Dedifferentiated amniotic fluid mesenchymal stem cell (primary cell): ENCODE data around the gene ADORA2A.

Source experiments
- DNase-seq: peaks from one replicate; pipeline ENCODE4 v3.0.0-alpha.2; 2016; ENCODE audit errors: extremely low spot score

Gene ADORA2A

DNA sequence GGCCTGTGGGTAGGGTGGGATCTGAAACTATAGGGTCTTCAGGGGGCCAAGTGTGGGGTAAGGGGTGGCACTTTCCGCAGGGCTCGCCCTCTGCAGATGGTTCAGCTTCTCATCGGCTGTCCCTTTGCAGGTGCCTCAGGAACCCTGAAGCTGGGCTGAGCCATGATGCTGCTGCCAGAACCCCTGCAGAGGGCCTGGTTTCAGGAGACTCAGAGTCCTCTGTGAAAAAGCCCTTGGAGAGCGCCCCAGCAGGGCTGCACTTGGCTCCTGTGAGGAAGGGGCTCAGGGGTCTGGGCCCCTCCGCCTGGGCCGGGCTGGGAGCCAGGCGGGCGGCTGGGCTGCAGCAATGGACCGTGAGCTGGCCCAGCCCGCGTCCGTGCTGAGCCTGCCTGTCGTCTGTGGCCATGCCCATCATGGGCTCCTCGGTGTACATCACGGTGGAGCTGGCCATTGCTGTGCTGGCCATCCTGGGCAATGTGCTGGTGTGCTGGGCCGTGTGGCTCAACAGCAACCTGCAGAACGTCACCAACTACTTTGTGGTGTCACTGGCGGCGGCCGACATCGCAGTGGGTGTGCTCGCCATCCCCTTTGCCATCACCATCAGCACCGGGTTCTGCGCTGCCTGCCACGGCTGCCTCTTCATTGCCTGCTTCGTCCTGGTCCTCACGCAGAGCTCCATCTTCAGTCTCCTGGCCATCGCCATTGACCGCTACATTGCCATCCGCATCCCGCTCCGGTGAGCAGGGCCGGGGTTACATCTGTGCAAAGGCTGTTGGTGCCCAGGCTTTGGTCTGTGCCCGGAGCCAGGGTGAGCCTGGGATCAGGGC, 5.8 kb downstream of the ADORA2A start:
- DNase-seq, result no peak

DNA sequence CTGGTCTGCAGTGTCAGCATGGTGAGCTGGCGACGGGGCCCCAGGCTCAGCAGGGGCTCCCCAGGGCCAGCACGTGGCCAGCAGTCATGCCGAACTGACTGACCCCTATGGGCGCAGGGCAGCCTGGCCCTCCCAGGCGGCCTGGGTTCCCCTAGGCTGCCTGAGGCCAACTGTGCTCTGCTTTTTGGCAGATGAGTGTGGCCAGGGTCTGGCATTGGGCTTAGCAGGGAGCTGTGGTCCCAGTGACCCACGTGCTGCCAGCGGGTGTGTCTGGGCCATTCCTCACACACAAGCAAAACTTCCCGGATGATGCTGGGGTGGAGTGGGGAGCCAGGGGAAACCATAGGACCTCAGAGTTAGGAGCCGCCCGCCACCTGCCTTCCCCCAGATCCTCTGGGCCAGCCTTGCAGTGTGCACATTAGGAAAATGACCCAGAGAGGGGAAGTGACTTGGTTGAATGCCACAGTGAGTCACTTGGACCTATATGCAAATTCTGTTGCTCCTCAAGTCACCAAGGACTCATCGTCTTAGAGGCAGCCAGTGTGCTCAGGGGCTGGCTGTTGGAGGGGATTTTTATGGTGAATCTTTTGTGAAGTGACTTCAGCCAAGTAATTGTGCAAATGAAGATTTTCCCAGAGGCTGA, 6.5 kb downstream of the ADORA2A start:
- DNase-seq, result no peak

- no peak for DNase-seq
Observed at GRCh38 chr22:24434471-24435322, 7.3 kb downstream of the ADORA2A start.

DNA sequence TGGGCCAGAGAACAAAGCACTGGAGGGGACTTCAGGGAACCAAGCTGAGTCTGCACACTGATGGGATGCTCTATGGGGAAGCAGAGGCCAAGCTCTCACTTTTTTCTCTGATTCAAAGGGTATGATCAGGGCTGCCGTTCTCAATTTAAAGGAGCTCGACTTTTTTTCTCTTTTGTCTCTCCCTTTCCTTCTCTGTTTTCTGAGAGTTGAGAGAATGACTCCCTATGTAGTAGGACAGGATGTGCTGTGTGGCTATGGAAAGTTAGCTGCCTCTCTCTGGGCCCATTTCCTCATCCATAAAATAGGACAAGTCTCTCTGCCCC, 7.9 kb downstream of the ADORA2A start:
- DNase-seq, result no peak

DNA sequence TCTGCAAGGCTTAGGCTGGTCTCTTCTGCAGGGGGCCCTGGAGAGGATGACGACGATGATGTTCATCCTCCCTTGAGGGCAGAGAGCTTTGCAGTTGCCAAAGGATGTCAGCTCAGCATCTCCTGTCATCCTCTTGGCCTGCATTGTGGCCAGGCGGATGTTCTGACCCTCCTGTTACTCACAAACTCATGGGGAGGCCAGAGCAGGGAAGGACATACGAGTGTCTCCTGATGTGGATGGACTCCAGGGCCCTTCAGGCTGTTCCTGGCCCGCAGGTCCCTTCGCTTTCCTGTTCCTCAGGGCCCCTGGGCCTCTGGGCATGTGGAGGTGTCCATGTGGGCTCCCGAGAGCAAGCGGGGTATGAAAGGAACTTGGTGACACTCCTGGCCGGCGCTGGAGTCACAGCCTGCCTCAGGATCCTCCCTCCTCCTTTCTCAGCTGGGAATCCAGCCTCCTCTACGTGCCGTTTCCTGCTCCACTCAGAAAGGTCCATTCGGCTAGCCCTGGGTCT, 8.5 kb downstream of the ADORA2A start:
- no peak for DNase-seq

DNA sequence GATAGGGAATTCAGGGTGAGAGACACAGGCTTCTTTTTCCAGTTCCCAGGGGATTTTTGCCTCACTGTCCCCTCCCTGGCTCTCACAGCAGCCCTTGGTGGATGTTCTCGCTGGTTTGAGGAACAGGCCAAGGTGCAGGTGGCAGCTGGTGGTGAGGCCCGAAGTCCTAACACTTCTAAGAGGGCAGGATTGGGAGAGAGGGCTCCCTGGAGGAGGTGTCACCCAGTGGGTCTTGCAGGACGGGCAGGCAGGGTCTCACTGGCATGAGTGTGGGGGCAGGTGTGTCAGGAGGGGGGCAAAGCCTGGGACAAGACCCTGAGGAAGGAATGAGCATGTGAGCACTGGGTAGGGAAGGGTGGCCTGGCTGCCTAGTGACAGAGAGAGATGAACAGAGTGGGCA, 9.2 kb downstream of the ADORA2A start:
- no peak for DNase-seq

DNA sequence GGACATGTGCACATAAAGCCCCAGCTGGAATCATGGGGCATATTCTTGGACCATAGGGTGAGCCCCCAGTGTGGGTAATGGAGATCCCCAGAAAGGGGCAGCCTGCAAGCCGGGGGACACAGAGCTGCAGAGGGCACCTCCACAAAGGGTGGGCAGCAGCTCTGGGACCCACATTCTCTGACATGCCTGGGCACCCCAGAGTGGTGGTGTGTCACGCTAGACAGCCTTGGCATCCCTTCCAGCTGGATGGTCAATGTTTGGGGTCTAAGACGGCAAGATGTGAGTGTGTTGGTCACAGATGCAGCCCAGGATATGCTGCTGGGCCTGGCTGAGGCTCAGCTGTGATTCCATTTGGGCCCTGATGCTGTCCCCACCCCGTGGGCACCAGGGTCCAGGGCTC, 9.7 kb downstream of the ADORA2A start:
- no peak for DNase-seq

DNA sequence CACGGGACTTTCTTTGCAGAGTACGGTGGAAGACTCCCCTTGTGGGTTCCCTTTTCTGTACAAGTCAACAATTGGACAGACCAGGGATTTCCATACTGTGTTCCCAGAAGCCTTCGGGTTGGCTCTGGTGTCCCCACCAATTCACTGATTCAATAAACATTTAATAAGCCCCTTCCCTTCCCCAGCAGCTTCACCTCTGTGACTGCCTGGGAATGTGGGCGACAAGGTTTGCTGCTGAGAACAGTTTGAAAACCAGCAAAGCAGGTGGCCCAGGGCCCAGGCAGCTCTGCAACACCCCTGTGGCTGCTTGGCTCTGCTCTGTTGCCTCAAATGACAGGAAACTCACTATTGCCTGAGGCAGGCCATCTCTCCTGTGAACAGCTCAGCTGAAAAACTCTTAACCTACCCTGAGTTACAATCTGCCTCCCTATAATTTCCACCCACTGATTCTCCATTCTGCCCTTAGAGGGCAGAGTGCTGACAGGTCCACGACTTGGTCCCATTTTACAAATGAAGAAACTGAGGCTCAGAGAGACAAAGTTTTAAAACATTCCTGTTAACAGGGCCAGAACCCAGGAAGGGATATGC, 10.4 kb downstream of the ADORA2A start:
- no peak for DNase-seq

DNA sequence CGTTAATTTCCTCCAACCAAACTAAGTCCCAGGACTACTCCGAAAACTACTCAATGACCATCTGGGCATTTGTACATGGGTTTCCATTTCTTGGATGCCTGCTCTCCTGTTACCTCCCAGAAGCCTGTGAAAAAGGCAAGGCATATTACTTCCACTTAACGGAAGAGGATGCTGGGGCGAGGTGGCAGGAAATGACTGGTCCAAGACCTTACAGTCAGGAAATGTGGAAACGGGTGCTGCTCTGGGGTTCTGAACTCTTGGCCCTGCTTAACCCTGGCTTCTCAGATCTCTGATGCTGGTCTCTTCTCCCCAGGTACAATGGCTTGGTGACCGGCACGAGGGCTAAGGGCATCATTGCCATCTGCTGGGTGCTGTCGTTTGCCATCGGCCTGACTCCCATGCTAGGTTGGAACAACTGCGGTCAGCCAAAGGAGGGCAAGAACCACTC, 12.9 kb downstream of the ADORA2A start:
- DNase-seq, result no peak

GRCh38 chr22:24440718-24441405, 13.5 kb downstream of the ADORA2A start:
- no peak for DNase-seq

- DNase-seq, result no peak
Observed at GRCh38 chr22:24441406-24442351, 14.3 kb downstream of the ADORA2A start.

- no peak for DNase-seq
Observed at GRCh38 chr22:24442352-24442744, 14.9 kb downstream of the ADORA2A start.

DNA sequence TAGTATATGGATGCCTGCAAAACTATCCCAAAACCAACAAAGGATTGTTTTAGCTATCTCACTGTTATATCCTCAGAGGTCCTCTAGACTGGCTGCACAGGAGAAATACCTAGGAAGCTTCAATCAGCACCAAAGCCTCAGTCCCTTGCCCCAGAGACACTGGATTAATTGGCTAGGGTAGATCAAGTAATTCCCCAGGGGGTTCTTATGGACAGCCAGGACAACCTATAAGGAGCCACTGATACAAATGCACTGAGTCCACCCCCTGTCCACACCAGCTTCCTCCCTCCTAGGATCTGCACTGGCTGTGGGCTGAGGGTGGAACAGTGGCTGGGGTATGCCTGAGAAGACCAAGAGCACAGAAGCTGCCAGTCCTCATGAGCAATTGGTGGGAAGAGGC, 16.3 kb downstream of the ADORA2A start:
- DNase-seq, result no peak

GRCh38 chr22:24444251-24444650, 16.9 kb downstream of the ADORA2A start:
- DNase-seq, result no peak

GRCh38 chr22:24444729-24445466, 17.5 kb downstream of the ADORA2A start:
- DNase-seq, result no peak

- no peak for DNase-seq
Observed at GRCh38 chr22:24445481-24446259, 18.3 kb downstream of the ADORA2A start.

DNA sequence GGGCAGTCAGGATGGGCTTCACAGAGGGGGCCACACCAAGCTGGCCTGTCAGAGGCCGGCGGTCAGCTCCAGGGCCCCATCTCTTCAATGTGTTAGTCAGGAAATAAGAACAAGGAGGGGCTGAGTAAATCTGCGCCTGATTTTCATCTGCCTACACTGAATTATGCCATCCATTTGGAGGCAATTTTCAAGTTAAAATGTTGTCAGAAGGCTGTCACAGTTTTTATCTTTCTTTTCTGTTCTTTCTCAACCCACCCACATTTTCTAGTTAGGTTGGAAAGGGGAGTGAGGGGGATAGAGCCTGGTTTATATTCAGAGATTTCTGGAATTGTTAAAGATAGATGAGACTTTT, 18.8 kb downstream of the ADORA2A start:
- DNase-seq, result no peak

- DNase-seq, result no peak
Observed at GRCh38 chr22:24450610-24451009, 23.2 kb downstream of the ADORA2A start.

GRCh38 chr22:24451162-24451561, 23.8 kb downstream of the ADORA2A start:
- DNase-seq, result no peak
